SIG-M5 (cell line): ENCODE results near the gene UNK.
"Not testable (repeated sequence)": the region's sequence is repeated elsewhere in the genome, so short reads cannot be mapped to it uniquely, and the experiment has no call there.

Experiments
- DNase-seq: peaks from one replicate; lab custom pipeline; 2025; lab: John Stamatoyannopoulos, UW

UNK gene

GRCh38 chr17:75799402-75799801 lies 14.8 kb downstream of the UNK start:
- no peak for DNase-seq

- no peak for DNase-seq
Observed at GRCh38 chr17:75803883-75804282, 19.3 kb downstream of the UNK start.

GRCh38 chr17:75806822-75807500 lies 22.4 kb downstream of the UNK start:
- no peak for DNase-seq

GRCh38 chr17:75807861-75808260 lies 23.3 kb downstream of the UNK start:
- no peak for DNase-seq

- DNase-seq, result no peak
Observed at GRCh38 chr17:75808549-75808904, 23.9 kb downstream of the UNK start.

- DNase-seq, result no peak
Observed at GRCh38 chr17:75808905-75809621, 24.5 kb downstream of the UNK start.

GRCh38 chr17:75809631-75810111 lies 25.1 kb downstream of the UNK start:
- DNase-seq, result no peak

GRCh38 chr17:75810216-75810615 lies 25.6 kb downstream of the UNK start:
- DNase-seq, result no peak

- not testable (repeated sequence) for DNase-seq
Observed at GRCh38 chr17:75810756-75811155, 26.1 kb downstream of the UNK start.

- no peak for DNase-seq
Observed at GRCh38 chr17:75811174-75811573, 26.6 kb downstream of the UNK start.

GRCh38 chr17:75812096-75813013 lies 27.7 kb downstream of the UNK start:
- DNase-seq, result no peak

GRCh38 chr17:75813081-75814020 lies 28.7 kb downstream of the UNK start:
- no peak for DNase-seq

GRCh38 chr17:75814021-75814395 lies 29.4 kb downstream of the UNK start:
- no peak for DNase-seq

GRCh38 chr17:75814900-75815373 lies 30.3 kb downstream of the UNK start:
- no peak for DNase-seq

- no peak for DNase-seq
Observed at GRCh38 chr17:75815399-75815798, 30.8 kb downstream of the UNK start.

GRCh38 chr17:75816693-75817092 lies 32.1 kb downstream of the UNK start:
- no peak for DNase-seq

GRCh38 chr17:75817571-75817970 lies 33.0 kb downstream of the UNK start:
- no peak for DNase-seq

- no peak for DNase-seq
Observed at GRCh38 chr17:75818326-75818885, 33.8 kb downstream of the UNK start.

- DNase-seq, result no peak
Observed at GRCh38 chr17:75819116-75819515, 34.5 kb downstream of the UNK start.

- DNase-seq, result no peak
Observed at GRCh38 chr17:75819678-75820077, 35.1 kb downstream of the UNK start.
